GM12874 (cell line): ENCODE results near the gene RABGAP1L.

ENCODE experiments used
- TF ChIP-seq, protein P1 (sequence below): IDR thresholded peaks from 2 replicates; pipeline ENCODE4 v1.5.1; 2011; ENCODE audit warnings: low read depth, mild to moderate bottlenecking, control low read depth, low read length, moderate library complexity; ENCODE audit not compliant: insufficient read depth

RABGAP1L gene

GRCh38 chr1:174222166-174222949 lies 63.0 kb downstream of the RABGAP1L start:
- TF ChIP-seq, protein P1, sequence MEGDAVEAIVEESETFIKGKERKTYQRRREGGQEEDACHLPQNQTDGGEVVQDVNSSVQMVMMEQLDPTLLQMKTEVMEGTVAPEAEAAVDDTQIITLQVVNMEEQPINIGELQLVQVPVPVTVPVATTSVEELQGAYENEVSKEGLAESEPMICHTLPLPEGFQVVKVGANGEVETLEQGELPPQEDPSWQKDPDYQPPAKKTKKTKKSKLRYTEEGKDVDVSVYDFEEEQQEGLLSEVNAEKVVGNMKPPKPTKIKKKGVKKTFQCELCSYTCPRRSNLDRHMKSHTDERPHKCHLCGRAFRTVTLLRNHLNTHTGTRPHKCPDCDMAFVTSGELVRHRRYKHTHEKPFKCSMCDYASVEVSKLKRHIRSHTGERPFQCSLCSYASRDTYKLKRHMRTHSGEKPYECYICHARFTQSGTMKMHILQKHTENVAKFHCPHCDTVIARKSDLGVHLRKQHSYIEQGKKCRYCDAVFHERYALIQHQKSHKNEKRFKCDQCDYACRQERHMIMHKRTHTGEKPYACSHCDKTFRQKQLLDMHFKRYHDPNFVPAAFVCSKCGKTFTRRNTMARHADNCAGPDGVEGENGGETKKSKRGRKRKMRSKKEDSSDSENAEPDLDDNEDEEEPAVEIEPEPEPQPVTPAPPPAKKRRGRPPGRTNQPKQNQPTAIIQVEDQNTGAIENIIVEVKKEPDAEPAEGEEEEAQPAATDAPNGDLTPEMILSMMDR = no peak

GRCh38 chr1:174224641-174225040 lies 65.3 kb downstream of the RABGAP1L start:
- TF ChIP-seq, protein P1 = no peak

GRCh38 chr1:174225499-174226204 lies 66.3 kb downstream of the RABGAP1L start:
- TF ChIP-seq, protein P1 = no peak

DNA sequence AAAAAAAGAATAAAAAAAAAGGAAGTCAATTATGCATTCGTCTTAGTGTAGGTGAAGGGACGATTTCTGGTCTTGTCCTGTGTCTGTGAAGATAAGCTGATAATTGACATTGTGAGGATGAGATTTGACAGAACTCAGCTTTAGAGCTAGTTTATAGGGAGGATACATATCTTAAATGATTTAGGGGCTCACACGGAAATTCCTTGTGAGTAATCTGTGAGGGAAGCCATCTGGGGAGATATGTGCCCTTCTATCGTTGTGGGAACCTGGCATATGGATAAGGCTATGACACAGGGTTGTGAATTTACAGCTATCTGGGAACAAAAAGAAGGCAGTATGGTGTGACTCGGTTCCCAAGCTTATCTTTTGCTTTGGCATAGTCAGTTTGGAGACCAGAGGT lies 71.1 kb downstream of the RABGAP1L start:
- TF ChIP-seq, protein P1 = no peak

DNA sequence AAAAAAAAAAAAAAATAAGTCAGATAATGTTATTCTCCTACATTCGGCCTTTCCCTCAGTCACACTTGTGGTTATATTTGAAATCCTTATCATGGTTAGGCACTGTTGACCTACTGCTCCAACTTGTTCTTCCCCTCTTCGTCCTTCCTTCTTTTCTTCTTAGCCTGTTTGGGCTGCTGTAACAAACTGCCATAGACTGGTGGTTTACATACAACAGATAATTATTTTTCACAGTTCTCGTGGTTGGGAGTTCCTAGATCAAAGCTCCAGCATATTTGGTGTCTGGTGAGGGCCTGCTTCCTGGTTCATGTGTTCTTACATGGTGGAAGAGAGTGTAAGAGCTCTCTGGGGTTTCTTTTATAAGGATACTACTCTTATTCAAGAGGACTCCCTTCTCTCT lies 73.4 kb downstream of the RABGAP1L start:
- TF ChIP-seq, protein P1 = no peak

DNA sequence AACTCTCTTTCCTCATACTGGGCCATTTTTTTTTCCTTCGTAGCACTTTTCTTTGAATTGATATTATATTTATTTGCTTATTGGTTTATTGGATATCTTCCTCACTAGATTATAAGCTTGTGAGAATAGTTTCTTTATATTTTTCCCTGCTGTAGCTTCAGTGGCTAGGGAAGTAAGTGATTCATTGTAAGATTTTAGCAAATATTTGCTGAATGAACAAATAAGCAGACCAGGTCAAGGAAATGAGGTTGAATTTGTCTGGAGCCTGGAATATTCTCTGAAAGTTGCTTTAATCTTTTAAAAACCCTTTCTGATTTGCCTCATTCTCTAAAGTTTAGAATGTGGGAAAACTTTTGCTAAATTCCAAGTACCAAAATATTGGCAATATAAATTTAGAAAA lies 80.2 kb downstream of the RABGAP1L start:
- TF ChIP-seq, protein P1 = no peak

GRCh38 chr1:174242856-174243255 lies 83.5 kb downstream of the RABGAP1L start:
- TF ChIP-seq, protein P1 = no peak
